HG03045 (cell line): Measurements from ENCODE around the gene DGKD.

Source experiments
- ATAC-seq: cut with Tn5 transposase; IDR thresholded peaks from one replicate; pipeline ENCODE4 v1.9.1; 2021; ENCODE audit warnings: mild to moderate bottlenecking, moderate library complexity; ENCODE audit not compliant: unreplicated experiment

The DGKD gene

DNA sequence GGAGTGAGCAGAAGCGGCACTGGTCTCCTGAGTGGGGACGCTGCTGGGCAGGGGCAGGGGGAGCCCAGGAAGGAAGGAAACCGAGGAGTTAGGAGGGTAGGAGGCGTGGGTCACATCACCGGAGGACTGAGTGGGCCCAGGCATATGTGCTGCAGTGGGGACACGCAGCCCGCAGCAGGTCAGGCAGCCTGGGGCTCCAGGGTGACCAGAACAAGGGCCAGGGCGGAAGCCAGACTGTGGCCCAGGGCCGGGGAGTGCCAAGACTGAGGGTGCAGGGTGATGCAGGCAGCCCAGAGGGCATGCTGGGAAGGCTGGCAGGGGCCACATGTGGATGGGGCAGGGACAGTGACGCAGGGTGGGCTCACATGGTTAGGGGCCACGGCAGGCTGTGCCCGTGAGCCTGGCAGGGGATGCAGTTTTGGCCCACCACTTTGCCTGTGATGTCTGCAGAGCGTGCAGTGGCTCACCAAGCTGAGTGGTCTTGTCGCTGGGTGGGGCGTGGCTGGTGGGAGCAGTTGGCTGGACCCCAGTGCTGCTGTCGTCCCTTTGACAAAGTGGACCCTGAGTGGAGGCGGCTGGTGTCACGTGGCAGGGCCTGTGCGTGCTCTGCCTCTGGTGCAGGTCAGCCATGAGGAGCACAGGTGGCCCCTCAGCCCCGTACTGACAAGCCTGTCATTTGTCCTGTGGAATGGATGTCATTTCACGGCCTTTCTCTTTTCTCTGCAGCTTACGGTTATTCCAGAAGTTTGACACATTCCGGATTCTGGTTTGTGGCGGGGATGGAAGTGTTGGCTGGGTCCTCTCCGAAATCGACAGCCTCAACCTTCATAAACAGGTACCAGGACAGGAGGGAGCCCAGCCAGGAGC lies 87.1 kb downstream of the DGKD start:
- ATAC-seq, result no peak

- ATAC-seq, result no peak
Observed at GRCh38 chr2:233442028-233442310, 87.7 kb downstream of the DGKD start.

GRCh38 chr2:233443511-233444183 lies 89.4 kb downstream of the DGKD start:
- ATAC-seq, result no peak

DNA sequence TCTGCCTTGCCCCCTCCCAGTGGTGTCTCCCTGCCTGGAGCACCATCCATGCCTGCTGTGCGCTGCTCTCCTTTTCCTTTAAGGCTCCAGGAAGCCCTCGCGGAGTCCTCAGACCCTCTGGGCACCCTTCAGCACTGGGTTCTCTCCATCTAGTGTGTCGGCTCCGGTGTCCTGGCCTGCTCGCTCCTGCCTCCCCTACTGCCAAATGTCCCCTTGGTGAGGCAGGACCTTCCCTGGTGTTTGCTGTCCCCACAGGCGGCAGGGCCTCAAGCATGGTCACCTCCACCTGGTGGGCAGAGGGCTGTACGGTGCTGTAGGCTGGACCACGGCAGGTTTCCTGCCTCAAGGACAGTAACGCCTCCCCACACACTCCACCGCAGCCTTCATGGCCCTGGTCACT lies 90.2 kb downstream of the DGKD start:
- ATAC-seq, result no peak

DNA sequence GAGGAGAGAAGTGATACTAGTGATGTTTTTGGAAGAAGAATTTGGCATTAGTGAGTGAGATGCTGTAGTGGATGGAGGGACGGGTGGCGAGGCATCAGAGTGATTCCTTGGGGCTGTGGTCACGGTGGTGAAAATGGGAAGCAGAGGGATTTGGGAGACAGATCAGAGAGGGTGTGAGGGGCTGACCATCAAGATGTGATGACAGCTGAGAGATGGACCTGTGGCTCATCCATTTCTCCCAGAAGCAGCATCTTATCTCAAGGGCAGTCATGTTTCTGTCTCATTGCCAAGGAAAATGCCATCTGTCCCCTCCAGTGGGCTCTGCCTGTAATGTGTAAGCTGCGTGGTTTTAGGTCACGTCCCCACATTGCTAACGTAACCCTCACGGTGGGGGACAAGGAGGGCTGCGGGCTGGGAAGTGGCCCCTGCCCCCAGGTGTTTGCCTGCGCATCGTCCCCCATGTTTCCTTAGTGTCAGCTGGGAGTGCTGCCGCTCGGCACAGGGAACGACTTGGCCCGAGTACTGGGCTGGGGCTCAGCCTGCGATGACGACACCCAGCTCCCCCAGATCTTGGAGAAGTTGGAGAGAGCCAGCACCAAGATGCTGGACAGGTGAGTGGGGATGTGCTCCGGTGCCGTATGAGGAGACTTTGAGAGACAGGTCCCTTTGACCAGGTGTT lies 91.0 kb downstream of the DGKD start:
- no peak for ATAC-seq

GRCh38 chr2:233446121-233446520 lies 91.8 kb downstream of the DGKD start:
- no peak for ATAC-seq

DNA sequence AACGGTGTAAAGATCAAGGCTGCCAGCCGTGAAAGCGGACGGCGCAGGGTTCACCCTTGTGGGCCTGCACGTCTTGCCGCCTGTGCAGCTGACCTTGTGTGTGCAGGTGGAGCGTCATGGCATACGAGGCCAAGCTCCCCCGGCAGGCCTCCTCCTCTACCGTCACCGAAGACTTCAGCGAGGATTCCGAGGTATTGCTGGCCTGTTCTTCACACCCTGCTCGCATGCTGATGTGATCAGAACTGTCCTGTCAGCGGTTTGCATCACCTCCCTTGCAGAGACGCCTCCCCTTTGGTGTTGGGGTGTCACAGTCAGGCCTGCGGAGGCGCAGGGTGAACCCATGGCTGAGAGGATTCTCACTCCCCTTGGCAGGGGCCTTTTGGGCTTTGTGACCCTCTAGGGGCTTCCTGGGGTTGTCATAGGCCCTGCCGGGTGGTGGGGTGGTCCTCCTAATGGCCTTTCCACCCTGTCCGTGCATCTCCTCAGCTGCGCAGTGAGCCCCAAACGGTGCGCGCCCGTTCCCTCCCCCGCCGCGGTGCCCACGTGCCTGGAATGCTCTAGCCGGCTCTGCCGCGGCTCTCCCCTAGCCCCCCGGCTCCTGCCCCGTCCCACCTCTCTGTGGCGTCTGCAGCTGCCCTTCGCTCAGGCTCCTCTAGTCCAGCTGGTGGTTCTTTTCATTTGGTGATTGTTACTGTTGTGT lies 92.5 kb downstream of the DGKD start:
- ATAC-seq, result no peak

- no peak for ATAC-seq
Observed at GRCh38 chr2:233447506-233448219, 93.4 kb downstream of the DGKD start.

- ATAC-seq, result no peak
Observed at GRCh38 chr2:233448220-233448559, 93.9 kb downstream of the DGKD start.

DNA sequence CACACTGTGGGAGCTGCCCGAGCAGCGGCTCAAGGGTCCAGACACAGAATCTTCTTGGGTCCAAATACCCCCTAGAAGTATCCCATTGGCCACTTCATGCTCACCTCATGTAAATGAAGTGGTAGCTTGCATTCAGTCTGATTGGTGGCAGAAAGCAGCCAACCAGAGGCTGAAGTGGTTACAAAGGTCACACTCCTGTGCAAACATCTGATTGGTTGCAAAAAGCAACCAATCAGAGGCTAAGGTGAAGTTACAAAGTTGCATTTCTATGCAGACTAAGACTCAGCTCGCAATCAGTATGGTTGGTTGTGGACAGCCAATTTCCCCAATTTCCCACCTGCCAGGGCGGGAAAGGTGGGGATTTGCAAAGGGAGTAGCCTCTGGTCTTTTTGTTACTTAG lies 94.3 kb downstream of the DGKD start:
- no peak for ATAC-seq

GRCh38 chr2:233449081-233449901 lies 95.0 kb downstream of the DGKD start:
- ATAC-seq, result no peak

GRCh38 chr2:233449921-233450863 lies 95.9 kb downstream of the DGKD start:
- no peak for ATAC-seq

DNA sequence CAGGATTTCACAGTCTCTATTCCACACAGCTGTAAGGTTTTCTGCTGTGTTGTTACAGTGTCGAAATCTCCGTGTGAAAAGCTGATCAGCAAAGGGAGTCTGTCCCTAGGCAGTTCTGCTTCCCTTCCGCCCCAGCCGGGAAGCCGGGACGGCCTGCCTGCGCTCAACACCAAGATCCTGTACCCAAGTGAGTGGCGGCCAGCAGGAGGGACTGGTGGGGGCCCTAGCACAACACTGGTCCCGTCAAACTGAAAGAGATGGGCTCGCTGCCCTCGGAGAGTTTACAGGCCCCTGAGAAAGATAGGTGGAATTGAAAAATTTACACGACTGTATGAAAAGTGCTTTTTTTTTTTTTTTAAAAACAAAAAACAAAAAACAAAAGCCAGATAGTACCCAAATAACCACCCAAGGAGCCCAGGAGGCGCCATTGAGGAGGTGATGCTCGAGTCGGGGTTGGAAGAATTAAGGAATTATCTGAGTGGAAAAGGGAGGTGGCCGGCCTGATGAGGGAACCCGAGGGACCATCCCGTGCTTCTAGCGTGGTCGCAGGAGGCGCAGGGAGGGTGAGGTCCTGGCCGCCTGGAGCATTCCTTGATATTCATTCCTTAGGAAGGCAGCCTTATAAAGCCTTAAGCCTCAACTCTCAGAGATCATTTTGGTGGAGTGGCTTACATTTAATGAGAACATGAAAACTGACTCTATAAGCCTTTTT lies 96.7 kb downstream of the DGKD start:
- ATAC-seq, result no peak

GRCh38 chr2:233451950-233452349 lies 97.7 kb downstream of the DGKD start:
- no peak for ATAC-seq

GRCh38 chr2:233453111-233453915 lies 99.0 kb downstream of the DGKD start:
- no peak for ATAC-seq

GRCh38 chr2:233453916-233454315 lies 99.6 kb downstream of the DGKD start:
- no peak for ATAC-seq

GRCh38 chr2:233455006-233455405 lies 100.7 kb downstream of the DGKD start:
- ATAC-seq, result no peak

GRCh38 chr2:233455491-233455890 lies 101.2 kb downstream of the DGKD start:
- ATAC-seq, result no peak
